ENCODE measurements around the gene FMO2. TPM values are rescaled to one million over a fixed set of nuclear protein-coding genes. Genes with fewer than 3 reads are reported as not detected.

Gene FMO2
- total RNA-seq, 1 experiment from 2014 or later, result not detected

- Mint-ChIP-seq H3K27ac (ENCODE audit: unreplicated experiment) (no peak overlapping the region), H3K9me3 (ENCODE audit: unreplicated experiment) (no peaks in the 10 kb centered on the region), H3K4me1 (ENCODE audit: low read depth, unreplicated experiment) (peaks cover 11% of the 10 kb centered on the region), H3K36me3 (ENCODE audit: insufficient read depth, unreplicated experiment) (no peaks in the 10 kb centered on the region), H3K27me3 (ENCODE audit: insufficient read depth, unreplicated experiment) (no peaks in the 10 kb centered on the region), H3K4me3 (ENCODE audit: unreplicated experiment) (no peak overlapping the region)
- DNase-seq, result no peak
- peaks cover 12% of the 10 kb centered on the region for H3K4me1 ChIP-seq
- intact Hi-C loops (cut with micrococcal nuclease; ENCODE audit: unreplicated experiment), result no loop called here
- CTCF ChIA-PET, result no interaction called here
- no peak overlapping the region for H3K4me3 ChIP-seq (ENCODE audit: low read depth, low read length)
- POLR2A ChIA-PET, result no interaction called here
- BruUV-seq (replicated peaks), result no TSS peak
- H3K36me3 ChIP-seq (ENCODE audit: control insufficient read depth, insufficient read depth, low read length), result no peaks in the 10 kb centered on the region
- no peak for TF ChIP-seq CTCF (IDR thresholded peaks at IDR 0.05; ENCODE audit: insufficient read depth in 1 of 2, low read depth in 1 of 2, low read length in 1 of 2, severe bottlenecking in 1 of 2, unreplicated experiment in 1 of 2)
- H3K27me3 ChIP-seq (replicated peaks; ENCODE audit: control insufficient read depth, insufficient read depth, low read length), result no peaks in the 10 kb centered on the region
- H3K9me3 ChIP-seq, result no peaks in the 10 kb centered on the region
Observed at GRCh38 chr1:171204296-171204695, 19.2 kb downstream of the FMO2 start.

GRCh38 chr1:171206204-171206977 lies 21.3 kb downstream of the FMO2 start:
- Mint-ChIP-seq H3K36me3 (ENCODE audit: insufficient read depth, unreplicated experiment) (no peaks in the 10 kb centered on the region), H3K27ac (ENCODE audit: unreplicated experiment) (no peak overlapping the region), H3K27me3 (ENCODE audit: insufficient read depth, unreplicated experiment) (no peaks in the 10 kb centered on the region), H3K4me3 (ENCODE audit: unreplicated experiment) (no peak overlapping the region), H3K4me1 (ENCODE audit: low read depth, unreplicated experiment) (peaks cover 11% of the 10 kb centered on the region), H3K9me3 (ENCODE audit: unreplicated experiment) (no peaks in the 10 kb centered on the region)
- intact Hi-C loops (cut with micrococcal nuclease; ENCODE audit: unreplicated experiment), result no loop called here
- no peak overlapping the region for H3K4me3 ChIP-seq (ENCODE audit: low read depth, low read length)
- DNase-seq, result no peak
- ChIA-PET CTCF (no interaction called here), POLR2A (no interaction called here)
- H3K27me3 ChIP-seq (replicated peaks; ENCODE audit: control insufficient read depth, insufficient read depth, low read length), result no peaks in the 10 kb centered on the region
- no TSS peak for BruUV-seq (replicated peaks)
- H3K9me3 ChIP-seq, result no peaks in the 10 kb centered on the region
- peaks cover 28% of the 10 kb centered on the region for H3K4me1 ChIP-seq
- no peaks in the 10 kb centered on the region for H3K36me3 ChIP-seq (ENCODE audit: control insufficient read depth, insufficient read depth, low read length)
- no peak for TF ChIP-seq CTCF (IDR thresholded peaks at IDR 0.05; ENCODE audit: insufficient read depth in 1 of 2, low read depth in 1 of 2, low read length in 1 of 2, severe bottlenecking in 1 of 2, unreplicated experiment in 1 of 2)

DNA sequence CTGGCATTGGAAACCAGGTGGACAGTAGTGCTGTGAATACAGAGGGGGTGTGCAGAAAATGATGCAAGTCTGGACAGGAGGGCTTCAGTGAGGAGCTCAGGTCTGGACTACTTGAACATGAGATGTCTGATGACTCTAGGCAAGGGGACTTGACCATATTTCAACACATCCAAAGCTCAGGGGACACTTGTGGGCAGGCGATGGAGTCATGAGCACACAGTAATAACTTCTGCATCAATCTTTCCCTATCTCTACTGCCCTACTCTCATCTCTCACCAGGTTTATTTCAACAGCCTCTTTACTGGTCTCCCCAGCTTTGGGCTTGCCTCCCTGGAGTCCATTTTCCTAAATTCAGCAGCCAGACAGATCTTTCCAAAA lies 21.9 kb downstream of the FMO2 start:
- Mint-ChIP-seq H3K4me3 (ENCODE audit: unreplicated experiment) (no peak overlapping the region), H3K27ac (ENCODE audit: unreplicated experiment) (no peak overlapping the region), H3K9me3 (ENCODE audit: unreplicated experiment) (no peaks in the 10 kb centered on the region), H3K4me1 (ENCODE audit: low read depth, unreplicated experiment) (peaks cover 11% of the 10 kb centered on the region), H3K27me3 (ENCODE audit: insufficient read depth, unreplicated experiment) (no peaks in the 10 kb centered on the region), H3K36me3 (ENCODE audit: insufficient read depth, unreplicated experiment) (no peaks in the 10 kb centered on the region)
- no peak overlapping the region for H3K4me3 ChIP-seq (ENCODE audit: low read depth, low read length)
- intact Hi-C loops (cut with micrococcal nuclease; ENCODE audit: unreplicated experiment), result no loop called here
- BruUV-seq (replicated peaks), result no TSS peak
- POLR2A ChIA-PET, result no interaction called here
- no peaks in the 10 kb centered on the region for H3K36me3 ChIP-seq (ENCODE audit: control insufficient read depth, insufficient read depth, low read length)
- TF ChIP-seq CTCF (IDR thresholded peaks at IDR 0.05; ENCODE audit: insufficient read depth in 1 of 2, low read depth in 1 of 2, low read length in 1 of 2, severe bottlenecking in 1 of 2, unreplicated experiment in 1 of 2), result no peak
- DNase-seq, result no peak
- no peaks in the 10 kb centered on the region for H3K27me3 ChIP-seq (replicated peaks; ENCODE audit: control insufficient read depth, insufficient read depth, low read length)
- peaks cover 28% of the 10 kb centered on the region for H3K4me1 ChIP-seq
- CTCF ChIA-PET, result no interaction called here
- H3K9me3 ChIP-seq, result no peaks in the 10 kb centered on the region
